Stimulated activated CD4-positive, alpha-beta T cell treated with anti-CD3 and anti-CD28 coated beads, Interleukin-2, amount 100 ng/mL, for 48 hours (primary cell): ENCODE results near the gene CCDC158.
"Not testable (repeated sequence)": the region's sequence is repeated elsewhere in the genome, so short reads cannot be mapped to it uniquely, and the experiment has no call there.

Experiments used
- DNase-seq, 2 donors: peaks; one replicate each; pipeline ENCODE4 v3.0.0-alpha.2; 2020

The CCDC158 gene

DNA sequence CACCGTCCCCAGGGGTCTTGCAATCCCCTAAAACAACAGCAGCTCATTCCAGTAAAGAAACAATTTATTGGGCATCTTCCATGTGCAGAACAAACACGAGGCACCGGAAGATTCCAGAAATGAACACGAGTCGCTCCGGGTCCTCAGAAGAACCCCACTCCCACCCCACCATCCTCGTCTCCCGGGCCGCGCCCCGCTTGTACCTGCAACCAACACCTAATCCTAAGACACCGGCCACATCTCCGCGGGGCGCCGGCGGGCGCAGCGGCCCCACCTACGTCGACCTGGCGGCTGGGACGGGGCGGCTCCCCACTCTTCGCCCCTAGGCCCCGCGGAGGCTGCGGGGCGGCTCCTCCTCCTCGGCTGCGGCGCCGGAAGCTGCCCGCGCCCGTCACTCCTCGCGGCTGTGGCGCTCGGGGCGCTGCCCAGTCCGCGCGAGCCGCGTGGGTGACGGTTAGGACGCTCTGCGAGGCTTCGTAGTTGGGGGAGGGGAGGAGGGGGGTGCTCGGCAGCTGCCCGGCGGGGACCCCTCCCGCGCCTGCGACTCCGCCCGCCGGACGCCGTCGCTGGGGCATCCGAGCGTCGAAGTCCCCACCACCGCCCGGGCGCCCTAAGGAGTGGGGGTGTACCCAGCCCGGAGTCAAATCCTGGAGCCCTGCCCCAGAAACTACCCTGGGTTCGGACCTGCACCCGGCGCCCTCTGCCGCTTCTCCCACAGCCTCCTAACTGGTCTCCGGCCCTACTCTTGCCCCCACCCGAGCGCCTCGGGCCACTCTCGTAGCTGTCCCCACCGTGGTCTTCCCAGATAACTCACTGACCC lies at the start of gene CCDC158:
Gene CCDC158 (minus strand): TSS at position 380 of the 820 bp plus-strand sequence. CDS start 17,934 bp downstream, outside the sequence.
- peak in 1 of 2 donors; percentile 3 for DNase-seq

DNA sequence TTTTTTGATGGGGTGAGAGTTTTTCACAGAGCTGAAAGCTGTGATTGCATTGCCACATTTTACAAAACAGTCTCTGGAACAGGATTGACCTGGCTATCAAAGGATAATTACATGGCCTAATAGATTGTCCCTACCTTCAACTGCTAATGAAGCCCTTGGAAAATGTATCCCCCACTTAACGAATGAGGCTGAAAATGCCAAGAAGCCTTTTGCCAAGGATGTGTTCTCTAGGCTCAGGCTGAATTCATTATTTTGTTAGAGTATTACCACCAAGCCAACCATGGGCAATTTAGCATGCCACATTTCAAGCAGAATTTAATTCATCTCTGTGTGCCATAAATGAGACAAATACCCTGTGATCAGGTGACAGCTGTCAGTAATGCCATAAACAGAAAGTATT lies 49.6 kb upstream of the CCDC158 start:
- DNase-seq: no peak

DNA sequence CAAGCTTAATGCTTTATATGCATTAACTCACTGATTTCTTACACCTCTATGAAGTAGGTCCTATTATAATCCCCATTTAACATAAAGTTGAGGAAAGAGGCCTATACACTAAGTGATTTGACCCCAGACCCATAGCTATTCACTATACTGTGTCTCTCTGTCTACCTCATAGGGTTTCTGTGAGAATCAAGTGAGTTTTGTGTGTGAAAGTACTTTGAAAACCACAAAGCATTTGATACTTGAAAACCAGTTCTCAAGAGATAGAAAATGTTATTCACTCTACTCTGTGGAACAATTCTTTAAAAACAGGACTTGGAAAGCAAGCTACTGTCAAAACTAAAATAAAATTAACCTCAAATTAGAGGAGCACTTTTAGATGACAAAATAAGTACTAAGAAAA lies 49.1 kb upstream of the CCDC158 start:
- DNase-seq: no peak

DNA sequence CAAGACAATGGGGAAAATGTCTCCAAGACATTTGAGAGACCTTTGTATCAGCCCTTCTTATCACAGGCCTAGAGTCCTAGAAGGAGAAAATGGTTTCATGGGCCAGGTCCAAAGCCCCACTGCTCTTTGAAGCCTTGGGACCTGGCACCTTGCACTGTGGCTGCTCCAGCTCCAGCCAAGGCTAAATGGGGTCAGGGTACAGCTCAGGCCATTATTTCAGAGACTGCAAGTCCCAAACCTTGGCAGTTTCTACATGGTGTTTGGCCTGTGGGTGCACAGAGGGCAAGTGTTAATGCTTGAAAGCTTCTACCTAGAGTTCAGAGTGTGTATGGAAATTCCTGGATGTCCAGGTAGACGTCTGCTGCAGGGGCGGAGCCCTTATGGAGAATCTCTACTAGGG lies 42.6 kb upstream of the CCDC158 start:
- DNase-seq: no peak

DNA sequence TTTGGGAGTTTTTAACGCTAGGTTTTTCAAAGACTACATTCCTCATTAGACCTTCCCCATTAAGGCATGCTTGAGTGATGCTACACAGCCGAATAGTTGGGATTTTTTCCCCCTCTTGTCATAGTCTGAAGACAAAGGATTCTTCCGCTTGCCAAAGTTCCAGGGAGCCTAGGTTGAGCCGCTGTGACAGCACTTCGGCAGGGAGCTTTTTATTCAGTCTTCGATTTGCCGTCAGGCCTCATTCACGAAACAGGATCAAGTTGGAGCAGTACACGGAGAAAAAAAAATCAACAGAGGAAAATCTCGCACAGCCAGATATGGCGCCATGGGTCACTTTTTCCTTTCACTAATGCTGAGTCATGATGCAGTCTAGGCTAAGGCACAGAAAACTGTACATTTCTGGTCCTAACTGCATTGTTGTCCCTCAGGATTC lies 38.4 kb upstream of the CCDC158 start:
- DNase-seq: no peak

DNA sequence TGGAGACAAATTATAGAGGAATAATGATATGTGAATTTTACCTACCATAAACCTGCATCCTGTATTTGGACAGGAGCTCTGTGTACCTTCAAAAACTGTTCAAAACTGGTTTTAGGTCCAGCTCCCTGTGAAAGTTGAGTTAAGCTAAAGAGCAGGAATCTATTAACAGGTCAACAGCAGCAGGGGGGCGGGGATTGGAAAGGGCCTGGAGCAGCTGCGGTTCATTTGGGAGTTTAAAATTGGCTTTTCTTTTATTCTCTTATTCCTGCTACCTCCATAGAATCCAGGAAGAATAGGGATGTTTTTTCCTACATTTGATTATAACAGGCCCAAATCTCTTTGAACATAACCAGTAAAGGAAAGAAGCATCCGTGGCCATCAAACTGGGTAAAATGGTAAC lies 37.9 kb upstream of the CCDC158 start:
- no peak for DNase-seq

DNA sequence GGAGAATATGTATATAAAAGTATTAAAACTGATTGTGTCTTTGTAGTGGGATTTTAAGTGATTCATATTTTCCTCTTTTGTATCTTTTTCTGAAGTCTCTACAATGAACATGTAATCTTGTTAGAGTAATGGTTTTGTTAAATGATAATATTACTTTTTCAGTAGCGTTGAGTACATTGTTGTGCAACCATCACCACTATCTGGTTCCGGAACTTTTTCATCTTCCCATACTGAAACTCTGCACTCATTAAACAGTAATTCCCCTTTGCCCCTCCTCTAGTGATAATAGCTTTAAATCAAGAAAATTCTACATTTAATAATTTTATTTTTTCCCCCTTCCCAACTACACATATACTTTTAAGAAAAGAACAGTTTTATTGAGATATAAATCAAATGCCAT lies 37.4 kb upstream of the CCDC158 start:
- no peak for DNase-seq

DNA sequence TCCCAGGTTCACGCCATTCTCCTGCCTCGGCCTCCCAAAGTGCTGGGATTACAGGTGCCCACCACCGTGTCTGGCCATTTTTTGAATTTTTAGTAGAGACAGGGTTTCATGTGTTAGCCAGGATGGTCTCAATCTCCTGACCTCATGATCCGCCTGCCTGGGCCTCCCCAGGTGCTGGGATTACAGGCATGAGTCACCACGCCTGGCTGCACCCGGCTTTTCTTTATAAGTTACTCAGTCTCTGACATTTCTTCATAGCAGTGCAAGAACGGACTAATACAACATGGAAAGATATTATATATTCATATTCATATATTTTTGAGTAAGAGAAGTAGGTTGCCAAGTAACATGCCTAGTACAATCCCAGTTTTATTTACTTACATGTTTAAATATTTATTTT lies 36.9 kb upstream of the CCDC158 start:
- no peak for DNase-seq

DNA sequence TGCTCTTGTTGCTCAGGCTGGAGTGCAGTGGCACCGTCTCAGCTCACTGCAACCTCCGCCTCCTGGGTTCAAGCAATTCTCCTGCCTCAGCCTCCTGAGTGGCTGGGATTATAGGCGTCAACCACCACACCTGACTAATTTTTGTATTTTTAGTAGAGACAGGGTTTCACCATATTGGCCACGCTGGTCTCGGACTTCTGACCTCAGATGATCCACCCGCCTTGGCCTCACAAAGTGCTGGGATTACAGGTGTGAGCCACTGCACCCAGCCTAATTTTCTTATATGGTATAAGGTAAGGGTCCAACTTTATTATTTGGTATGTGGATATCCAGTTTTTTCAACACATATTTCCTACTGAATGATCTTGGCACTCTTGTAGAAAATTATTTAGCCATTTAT lies 33.1 kb upstream of the CCDC158 start:
- not testable (repeated sequence) for DNase-seq

DNA sequence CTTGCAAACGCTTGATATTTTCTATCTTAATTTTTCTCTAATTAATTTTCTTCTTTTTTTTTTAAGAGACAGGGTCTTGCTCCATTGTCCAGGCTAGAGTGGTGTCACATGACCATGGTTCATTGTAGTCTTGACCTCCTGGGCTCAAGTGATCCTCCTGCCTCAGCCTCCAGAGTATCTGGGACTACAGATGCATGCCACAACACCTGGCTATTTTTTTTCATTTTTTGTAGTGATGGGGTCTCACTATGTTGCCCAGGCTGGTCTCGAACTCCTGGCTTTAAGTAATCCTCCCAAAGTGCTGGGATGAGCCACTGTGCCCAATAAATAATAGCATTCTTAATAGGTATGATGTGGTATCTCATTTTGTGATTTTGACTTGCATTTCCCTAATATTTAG lies 32.3 kb upstream of the CCDC158 start:
- no peak for DNase-seq

DNA sequence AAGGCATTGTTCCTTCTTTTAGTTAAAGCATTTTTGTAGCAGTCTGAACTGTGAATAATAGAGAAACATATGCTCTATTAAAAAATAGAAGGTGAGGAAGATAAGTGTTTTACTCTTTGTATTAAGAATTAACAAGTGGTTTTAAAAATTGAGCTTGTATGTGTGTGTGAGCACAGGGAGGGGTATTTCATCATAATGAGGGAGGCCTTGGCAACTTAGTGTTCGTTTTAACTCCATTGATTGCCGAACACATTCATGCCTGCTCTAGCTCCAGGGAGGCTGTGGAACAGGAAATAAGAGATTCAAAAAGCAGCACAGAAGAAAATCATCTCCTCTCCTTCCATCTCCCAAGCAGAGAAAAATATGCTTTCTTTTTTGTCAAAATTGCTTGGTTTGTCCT lies 28.9 kb upstream of the CCDC158 start:
- no peak for DNase-seq

DNA sequence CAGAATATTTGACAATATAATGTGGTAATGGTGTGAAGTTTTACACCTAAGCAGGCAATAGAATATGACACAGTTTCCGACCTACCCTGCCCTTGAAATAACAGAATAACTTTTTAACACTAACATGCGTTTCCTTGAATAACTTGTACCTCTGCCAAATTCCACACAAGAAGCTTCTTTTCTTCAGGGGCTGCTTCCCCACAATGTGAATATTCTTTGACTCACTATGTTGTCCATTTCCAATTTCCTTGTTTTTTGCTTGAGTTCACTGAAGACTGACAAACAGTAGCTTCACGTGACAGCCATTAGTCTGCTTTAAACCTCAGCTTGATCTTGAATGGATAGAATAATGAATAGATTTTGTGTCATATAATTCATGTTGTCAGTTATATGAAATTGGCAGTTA lies 28.4 kb upstream of the CCDC158 start:
- no peak for DNase-seq

DNA sequence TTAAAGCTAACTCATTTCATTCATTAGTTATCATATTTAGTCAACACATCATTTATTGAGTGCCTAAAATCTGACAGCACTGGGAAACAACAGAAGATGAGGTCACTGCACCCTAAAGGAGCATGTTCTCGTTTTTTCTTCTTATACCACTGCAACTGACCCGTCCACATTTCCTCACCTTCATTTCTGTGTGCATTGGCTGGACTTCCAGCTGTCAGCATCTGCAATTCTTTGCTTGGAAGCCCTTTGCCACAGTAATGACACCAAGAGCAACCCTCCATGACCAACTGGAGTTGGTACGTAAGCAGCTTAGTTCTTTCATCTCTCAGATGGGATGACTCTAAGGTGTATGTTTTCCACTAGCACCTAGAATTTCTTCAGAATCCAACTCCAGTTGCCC lies 27.3 kb upstream of the CCDC158 start:
- no peak for DNase-seq

DNA sequence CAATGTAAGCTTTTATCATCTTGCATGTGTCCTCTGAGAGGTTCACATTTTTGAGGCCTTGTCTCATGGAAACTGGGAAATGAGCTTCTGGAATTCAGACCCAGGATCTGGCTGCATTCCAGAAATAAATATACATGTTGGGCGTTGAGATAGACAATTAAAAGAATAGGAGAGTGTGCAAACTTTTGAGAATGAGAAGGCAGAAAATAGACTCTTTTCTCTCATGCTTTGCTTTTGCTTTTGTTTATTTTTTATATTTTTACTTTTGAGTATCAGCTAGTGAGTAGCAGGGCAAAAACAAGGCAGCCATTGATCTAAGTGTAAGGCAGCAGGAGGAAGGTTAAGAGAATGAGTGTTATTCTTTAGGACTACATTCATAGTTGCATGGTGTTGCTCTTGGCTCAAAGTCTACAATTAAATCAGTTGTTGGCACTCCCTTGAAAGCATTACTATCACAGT lies 26.5 kb upstream of the CCDC158 start:
- no peak for DNase-seq

DNA sequence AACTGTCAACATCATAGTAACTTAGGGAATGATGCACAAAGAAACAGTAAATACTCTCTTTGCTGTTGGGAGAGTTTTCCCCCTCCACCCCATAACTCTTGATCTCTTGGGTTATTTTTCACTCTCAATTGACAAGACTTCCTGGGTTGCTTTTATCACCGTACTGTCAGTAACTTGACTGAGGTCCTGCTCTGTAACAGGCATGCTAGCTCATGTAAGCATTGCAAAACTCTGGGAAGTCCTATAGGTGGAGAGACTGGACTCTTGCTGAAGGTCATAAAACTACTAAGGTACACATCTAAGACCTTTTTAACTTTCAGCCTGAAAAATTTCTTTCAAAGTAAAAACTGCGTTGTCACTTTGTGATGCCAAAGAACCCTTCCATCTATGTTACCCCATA lies 25.0 kb upstream of the CCDC158 start:
- no peak for DNase-seq

DNA sequence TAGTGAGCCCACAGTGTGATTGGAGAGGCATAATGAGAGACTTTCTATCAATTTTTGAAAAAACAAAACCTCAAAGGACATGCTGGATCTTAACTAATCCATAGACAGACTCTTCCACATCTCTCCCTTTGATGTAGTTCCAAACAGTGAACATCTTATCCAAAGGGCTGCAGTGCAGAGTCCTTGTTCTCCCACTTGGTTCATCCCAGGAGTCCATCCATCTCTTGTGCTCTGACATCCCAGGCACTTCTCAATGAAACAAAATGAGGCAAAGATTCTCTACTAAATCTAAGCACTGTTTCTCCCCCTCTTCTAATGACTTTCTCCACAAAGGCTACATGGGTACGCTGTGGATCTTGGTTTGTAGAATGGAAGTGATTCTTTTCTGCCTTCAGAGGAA lies 22.4 kb upstream of the CCDC158 start:
- DNase-seq: no peak

DNA sequence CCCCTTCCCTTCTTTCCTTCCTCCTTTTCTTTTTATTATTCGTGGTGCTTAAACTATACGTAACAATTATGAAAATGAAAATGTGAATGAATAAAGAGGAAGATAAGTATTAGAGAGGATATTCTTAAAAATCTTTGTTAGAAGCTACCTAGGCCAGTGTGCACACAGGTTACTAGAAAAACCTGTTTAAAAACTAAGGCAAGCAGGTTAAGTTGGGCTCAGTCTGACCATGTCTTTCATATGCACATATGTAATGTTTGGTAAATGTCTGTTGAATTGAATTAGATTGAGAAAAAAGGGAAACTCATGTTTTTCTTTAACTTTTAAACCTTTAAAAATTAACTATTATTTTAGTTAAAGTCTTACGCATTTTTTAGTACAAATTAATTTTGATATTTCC lies 21.9 kb upstream of the CCDC158 start:
- DNase-seq: no peak

DNA sequence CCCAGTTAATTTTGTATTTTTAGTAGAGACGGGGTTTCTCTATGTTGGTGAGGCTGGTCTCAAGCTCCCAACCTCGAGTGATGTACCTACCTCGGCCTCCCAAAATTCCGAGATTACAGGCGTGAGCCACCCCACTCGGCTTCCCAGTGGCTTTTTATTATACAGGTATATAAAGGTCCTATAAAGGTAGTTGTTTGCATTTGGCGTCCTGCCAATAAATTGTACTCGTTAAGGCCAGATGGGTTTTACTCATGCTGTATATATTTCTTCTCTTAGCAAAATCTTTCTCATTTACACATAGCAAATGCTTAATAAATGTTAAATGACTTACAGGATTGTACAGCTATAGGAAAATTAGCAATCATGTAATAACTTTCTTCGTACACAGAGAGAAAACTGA lies 20.9 kb upstream of the CCDC158 start:
- DNase-seq: no peak

DNA sequence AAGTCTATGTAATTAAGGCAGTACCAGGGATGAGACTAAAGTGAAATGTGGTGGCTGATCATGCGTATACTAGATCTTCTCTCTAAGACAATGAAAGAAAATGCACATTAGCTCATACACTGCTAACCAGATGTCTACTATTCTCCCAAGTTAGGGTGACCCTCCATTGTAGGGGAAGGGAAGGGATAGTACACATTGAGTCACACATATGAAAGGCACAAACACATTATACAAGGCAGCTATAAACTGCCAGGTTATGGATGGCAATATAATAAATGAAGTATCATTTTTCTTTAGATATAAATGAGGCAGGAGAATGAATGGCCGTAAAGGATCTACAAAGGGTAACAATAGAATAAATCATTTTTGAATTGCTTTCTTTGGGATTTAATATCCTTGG lies 18.6 kb upstream of the CCDC158 start:
- DNase-seq: no peak

DNA sequence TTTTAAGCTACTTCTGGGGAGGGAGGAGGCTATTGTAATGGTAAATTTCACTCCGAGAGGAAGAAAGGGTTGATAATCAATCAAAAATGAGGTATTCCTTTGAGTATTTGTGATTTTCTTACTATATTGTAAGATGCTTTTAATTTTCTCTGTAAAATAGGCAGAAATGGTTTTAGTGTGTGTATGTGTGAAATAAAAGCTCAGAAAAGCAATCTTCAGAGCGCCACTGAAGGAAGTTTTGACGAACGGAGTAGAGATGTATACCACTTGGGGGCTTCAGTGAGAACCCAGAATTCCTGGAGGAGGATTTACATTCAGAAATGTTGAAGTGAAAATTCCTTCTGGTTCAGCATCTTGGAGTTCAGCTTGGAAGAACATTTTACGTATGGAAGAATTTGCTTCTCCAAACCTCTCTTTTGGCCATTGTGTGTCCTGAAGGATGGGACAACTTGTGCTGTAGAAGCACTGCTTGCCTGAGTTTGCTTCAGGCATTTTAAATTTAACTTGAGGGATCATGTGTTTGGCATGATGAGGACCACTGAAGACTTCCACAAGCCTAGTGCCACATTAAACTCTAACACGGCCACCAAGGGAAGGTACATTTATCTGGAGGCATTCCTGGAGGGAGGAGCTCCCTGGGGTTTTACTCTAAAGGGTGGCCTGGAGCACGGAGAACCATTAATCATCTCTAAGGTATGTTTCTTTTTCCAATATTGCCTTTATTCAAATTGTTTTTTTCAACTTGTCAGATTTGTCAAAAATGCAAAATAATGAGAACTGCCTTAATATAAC lies 14.8 kb upstream of the CCDC158 start:
- DNase-seq: no peak

DNA sequence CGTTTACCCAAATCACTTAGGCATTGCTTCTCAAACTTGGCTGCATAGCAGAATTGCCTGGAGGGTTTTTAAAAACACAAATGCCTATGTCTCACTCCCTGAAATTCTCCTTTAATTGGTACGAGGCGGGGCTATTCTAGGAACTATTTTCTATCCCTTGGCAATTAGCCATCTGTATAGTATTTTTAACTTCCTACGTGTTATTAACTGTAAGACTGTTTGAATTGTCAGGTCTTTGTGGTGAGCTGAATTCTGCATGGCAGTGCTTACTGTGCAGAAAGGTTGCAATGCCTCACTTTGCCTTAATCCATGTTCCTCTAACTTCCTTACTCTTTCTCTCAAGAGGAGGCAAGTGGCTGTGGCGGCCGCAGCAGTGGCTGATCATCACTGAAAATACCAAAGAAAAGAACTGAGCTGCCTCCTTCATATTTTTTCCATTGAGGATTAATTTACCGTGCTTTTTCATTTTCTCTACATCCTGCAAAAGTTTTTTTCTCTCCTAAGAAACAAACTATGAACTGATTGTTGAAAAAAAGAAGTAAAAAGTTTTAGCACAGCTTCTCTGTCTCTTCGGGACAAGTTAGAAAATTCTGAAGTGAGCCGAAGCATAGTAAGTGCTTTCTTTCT lies 14.1 kb upstream of the CCDC158 start, which contains the start of gene SHROOM3:
Gene SHROOM3 (plus strand): TSS at position 329 of the 627 bp plus-strand sequence. CDS start 824 bp downstream, outside the sequence.
- no peak for DNase-seq

DNA sequence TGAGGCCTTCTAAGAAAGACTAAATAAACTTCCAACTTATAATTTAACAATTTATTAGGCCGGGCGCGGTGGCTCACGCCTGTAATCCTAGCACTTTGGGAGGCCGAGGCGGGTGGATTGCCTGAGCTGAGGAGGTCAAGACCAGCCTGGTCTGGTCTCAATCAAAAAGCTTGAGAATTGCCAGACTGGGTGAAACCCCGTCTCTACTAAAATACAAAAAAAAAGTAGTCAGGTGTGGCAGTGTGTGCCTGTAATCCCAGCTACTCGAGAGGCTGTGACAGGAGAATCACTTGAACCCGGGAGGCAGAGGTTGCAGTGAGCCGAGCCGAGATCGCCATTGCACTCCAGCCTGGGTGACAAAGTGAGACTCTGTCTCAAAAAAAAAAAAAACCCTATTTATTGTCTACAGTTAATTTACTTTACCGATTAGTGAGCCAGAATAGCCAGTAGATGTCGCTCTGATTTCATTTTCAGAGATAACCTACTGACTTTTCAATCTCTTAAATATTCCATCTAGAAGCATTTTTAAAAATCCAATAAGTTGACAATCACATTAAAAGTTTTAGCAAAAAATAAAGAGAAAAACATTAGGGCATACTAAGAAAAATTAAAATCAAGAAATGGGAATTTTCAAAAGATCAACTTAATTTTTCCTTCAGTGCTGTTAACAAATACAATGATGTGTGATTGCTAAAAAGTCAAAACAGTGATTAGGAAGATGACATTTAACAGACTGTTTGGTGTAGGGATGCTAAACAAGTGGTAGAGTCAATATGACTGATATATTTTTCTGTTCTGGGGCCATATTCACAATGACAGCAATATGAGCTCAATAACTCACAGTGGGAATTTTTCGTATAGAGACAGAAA lies 9.8 kb upstream of the CCDC158 start:
- no peak for DNase-seq

DNA sequence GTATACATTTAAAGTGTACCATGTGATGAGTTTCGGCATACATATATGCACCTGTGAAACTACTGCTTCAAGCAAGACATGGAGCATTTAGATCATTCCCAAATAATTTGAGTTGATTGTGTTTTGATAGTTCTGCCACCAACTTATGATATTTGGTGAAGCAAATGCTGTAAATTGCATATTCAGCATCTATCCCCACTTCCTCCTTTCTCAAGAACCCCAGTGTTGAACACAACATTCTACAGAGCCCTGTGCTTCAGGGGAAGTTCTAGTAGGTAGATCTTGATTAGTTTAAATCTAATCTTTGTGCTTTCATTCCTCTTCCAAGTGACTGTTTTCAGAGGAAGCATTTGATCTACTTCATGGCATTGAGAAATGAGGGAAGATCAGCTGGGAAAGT lies 8.7 kb upstream of the CCDC158 start:
- DNase-seq: no peak
